Activated naive CD4-positive, alpha-beta T cell (primary cell): Measurements from ENCODE around the gene RNF168.
"Not testable (repeated sequence)": the region's sequence is repeated elsewhere in the genome, so short reads cannot be mapped to it uniquely, and the experiment has no call there.

ENCODE experiments used
- DNase-seq, 4 experiments: peaks; one replicate each; lab custom pipeline; 2025; lab: John Stamatoyannopoulos, UW

Gene RNF168, protein sequence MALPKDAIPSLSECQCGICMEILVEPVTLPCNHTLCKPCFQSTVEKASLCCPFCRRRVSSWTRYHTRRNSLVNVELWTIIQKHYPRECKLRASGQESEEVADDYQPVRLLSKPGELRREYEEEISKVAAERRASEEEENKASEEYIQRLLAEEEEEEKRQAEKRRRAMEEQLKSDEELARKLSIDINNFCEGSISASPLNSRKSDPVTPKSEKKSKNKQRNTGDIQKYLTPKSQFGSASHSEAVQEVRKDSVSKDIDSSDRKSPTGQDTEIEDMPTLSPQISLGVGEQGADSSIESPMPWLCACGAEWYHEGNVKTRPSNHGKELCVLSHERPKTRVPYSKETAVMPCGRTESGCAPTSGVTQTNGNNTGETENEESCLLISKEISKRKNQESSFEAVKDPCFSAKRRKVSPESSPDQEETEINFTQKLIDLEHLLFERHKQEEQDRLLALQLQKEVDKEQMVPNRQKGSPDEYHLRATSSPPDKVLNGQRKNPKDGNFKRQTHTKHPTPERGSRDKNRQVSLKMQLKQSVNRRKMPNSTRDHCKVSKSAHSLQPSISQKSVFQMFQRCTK

DNA sequence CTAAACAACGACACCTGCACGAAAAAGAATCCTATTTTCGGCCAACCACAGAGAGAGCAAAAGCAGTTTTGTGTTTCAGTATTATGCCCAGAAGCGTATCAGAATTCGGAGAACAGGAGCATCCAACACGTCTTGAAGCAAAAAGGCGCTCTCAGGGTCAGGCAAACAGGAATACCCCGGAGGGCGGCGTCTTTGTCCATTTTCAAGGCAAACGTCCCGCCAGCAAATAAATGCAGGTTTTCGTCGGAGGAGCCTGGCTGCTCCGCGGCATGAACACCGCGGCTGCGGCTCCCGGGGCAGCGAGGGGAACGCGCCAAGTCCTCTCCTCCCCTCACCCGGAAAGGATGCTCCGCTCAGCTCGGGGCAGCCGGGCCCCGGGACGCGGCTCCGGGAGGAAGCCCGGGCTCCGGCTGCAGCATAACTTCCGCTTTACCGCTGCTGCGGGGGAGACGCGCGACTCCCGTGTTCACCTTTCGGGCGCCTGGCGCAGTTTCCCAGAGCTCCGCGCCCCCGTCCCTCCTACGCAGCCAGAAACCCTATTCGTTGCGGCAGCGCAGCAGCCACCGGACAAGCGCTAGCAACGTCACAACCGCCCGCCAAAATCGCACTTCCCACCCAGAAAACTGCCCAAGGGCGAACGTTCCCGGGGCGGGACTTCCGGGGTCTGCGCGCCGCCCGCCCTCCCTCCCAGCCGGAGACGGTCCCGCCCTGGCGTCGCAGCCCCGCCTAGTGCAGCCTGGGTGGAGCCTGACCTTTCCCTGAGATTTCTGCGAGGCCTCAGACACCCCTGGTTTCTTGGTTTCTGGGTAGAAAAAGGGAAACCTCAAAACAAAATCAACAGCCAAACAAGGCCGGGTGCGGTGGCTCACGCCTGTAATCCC lies at the start of gene RNF168:
RNF168 (minus strand) TSS at position 573 of the 881 bp plus-strand sequence. CDS start 595 bp downstream, outside the sequence.
- peak; percentile 64 to 82 (median 72) for DNase-seq

DNA sequence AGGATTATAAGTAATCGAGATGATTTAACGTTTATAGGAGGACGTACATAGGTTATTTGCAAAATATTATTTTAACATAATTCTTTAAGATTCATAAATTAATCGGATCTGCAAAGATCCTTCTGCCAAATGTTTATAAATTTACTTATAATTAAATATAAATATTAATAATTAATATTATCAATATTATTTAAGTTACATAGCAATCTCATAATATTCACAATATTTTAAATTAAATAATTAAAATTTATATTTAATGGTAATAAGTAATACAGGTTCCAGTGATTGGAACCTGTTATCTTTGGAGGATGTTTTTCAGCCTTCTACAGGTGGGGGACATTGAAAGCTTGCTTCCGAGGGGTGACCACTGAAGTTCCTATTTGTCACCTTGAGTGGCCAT lies 48.7 kb upstream of the RNF168 start:
- no peak for DNase-seq

DNA sequence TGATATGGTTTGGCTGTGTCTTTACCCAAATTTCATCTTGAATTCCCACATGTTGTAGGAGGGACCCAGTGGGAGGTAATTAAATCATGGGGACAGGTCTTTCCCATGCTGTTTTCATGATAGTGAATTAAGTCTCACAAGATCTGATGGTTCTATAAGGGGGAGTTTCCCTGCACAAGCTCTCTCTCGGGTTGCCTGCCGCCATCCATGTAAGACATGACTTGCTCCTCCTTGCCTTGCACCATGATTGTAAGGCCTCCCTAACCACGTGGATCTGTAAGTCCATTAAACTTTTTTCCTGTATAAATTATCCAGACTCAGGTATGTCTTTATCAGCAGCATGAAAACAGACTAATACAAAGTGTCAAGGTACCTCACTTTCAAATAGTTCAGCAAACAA lies 46.6 kb upstream of the RNF168 start:
- DNase-seq, result not testable (repeated sequence)

DNA sequence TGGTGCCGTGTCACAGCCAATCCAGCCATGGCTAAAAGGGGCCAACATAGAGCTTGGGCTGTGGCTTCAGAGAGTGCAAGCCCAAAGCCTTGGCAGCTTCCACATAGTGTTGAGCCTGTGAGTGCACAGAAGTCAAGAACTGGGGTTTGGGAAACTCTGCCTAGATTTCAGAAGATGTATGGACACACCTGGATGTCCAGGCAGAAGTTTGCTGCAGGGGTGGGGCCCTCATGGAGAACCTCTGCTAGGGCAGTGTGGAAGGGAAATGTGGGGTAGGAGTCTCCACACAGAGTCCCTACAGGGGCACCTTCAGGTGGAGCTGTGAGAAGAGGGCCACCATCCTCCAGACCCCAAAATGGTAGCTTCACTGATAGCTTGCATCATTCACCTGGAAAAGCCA lies 45.7 kb upstream of the RNF168 start:
- DNase-seq, result not testable (repeated sequence)

DNA sequence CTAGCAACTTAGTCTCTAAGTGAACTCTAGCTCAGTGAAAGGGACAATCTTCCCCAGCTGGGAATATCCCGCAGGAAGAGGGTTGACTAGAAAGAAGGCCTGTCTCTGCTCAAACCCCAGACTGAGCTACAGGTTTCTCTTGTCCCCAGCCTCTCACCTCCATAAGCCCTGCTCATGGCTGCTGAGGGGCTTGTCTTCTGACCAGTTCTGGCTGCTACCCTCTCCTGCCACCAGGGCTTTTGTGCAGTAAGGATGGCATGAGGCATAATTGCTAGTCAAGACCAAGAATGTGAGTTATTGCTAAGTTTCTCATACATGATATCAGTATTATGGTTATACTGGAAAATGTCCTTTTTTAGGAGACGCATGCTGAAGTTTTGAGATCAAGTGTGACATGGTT lies 43.5 kb upstream of the RNF168 start:
- DNase-seq, result no peak

DNA sequence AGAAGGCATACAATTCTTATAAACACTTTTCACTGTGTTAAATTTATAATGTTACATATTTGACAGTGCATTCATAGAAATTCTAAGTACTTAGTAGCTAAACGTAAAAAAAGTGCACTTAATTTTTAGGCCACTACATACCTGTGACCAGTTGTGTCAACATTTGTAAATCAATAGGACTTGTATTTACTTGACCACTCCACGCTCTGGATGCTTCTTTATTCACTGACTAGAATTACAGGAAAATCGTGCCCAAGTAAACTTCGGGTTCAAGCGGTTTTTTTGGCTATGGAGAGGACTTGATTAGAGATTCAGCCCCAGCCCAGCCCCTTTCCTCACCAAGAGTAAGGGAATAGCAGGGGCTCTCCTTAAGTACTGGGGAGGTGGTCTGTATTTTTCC lies 43.0 kb upstream of the RNF168 start:
- no peak for DNase-seq

DNA sequence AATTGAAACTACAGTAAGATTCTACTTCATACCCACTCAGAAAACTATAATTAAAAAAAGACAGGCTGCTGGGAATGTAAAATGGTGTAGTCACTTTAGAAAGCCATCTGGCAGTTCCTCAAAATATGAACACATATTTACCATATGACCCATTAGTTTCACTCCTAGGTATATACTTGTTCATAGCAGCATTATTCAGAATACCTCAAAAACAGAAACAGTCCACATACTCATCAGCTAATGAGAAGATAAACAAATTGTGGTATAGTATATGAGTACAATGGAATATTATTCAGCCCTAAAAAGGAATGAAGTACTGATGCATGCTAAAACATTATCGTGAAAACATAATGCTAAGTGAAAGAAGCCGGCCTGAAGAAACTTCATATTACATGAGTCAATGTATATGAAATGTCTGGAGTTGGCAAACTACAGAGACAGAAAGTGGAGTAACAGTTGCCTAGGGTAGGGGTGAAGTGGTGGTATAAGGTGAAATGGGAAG lies 41.0 kb upstream of the RNF168 start:
- DNase-seq, result no peak

DNA sequence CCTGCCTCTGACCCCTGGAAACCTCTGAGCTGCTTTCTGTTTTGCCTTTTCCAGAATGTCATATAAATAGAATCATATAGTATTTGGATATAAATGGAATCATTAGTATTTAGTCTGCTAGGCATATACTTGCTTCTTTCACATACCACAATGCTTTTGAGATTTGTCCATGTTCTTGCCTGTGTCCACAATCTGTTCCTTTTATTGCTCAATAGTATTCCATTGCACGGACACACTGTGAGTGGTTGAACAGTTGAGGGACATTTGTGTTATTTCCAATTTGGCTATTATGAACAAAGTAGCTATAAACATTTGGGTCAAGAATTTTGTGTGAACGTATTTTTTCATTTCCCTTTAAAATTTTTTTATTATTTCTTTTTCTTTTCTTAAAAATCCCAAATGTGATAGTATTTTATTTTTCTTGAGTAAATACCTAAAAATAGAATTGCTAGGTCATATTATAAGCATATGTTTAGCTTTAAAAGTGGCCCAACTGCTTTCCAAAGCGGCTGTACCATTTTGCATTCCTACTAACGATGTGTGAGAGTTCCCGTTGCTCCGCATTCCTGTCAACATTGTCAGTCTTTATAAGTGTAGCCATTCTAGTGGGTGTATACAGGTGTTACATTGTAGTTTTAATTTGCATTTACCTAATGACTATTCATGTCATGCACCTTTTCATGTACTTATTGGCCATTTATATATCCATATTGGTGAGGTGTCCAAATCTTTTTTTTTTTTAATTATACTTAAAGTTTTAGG lies 38.3 kb upstream of the RNF168 start:
- no peak for DNase-seq

DNA sequence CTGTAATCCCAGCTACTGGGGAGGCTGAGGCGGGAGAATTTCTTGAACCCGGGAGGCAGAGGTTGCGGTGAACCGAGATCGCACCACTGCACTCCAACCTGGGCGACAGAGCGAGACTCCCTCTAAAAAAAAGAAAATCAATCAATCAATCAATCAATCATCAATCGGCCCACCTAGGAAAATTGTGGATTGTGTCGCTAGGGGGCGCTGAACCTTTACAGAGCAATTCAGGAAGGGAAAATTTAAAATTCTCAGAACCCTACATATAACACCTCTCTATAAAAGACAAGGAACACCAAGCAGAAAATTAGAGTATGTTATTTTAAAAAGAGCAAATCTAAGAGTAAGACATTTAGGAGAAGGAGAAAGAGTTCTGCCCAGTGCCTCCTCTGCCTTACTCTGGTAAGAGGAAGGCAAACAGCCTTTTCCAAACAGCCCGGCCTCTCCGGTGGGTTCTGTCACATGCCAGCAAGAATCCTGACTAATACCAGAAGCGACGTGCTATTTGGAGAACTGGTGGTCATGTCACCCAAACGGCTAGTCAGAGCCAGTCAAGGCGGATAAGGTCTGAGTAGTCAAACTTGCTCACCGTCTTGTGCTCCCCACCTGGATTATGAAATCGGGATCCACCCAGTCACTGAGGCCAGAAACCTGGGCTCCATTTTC lies 33.9 kb upstream of the RNF168 start:
- peak in 3 of 4 experiments; percentile 30 to 62 (median 45) for DNase-seq

DNA sequence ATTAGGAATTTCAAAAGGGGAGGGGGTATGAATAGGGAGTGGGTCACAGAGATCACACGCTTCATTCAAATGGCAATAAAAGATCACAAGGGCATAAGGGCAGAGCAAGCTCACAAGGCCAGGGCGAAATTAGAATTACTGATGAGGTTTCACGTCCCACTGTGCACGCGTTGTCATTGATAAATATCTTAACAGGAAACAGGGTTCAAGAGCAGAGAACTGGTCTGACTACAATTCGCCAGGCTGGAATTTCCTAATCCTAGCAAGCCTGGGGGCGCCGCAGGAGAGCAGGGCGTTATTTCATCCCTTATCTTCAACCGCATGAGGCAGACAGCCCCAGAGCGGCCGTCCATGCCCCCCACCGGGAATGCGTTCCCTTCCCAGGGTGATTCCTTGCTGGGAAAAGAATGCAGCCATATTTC lies 29.7 kb upstream of the RNF168 start:
- no peak for DNase-seq

DNA sequence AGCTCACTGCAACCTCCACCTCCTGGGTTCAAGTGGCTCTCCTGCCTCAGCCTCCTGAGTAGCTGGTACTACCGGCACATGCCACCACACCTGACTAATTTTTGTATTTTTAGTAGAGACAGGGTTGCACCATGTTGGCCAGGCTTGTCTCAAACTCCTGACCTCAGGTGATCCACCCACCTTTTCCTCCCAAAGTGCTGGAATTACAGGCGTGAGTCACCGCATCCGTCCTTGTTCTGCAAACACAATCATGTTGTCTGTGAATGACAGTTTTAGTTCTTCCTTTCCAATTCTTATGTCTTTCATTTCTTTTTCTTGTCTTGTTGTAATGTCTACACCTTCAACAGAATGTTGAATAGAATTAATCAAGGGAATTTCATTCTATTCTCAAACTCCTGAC lies 27.9 kb upstream of the RNF168 start:
- DNase-seq, result no peak

DNA sequence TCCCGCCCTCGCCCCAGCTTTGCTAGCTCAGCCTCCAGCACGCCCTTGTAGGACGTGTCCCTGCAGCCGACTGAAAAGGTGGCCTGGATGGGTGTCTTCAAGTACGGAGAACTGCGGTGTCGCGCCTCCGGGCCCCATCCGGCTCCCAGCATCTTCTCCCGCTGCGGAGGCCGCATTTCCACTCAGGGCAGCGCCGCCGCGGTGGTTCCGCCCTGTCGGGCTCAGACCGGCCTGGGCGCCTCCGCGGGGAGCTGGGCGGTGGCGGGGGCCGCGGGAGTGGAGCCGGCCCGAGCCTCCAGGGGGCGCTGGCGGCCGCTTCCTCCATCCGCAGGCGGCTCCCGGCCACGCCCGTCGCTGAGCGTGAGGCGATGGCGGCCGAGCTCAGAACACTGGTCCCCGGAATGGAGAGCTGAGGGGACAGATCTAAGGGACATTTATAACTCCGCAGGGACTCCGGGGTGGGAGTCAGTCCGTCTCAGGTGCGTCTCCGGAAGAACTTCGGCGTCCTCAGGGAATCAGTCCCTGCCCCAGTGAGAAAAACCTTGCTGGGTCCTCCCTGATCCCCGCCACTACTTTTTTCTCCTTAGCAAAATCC lies 25.2 kb upstream of the RNF168 start:
- DNase-seq, result peak; percentile 33 to 65 (median 52)

DNA sequence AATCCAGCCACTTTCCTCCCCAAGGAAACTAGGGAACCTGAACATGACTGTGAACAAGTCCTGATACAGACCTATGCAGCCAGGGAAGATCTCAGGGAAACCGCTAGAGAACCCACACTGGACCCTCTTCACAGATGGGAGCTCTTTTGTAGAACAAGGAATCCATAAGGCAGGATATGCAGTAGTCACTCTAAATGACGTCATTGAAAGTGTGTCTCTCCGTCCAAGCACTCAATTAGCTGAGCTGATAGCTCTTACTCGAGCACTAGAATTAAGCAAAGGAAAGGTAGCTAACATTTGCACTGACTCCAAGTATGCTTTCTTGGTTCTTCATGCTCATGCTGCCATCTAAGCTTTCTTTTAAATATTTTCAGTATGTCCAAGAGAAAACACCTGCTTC lies 21.6 kb upstream of the RNF168 start:
- DNase-seq, result no peak

DNA sequence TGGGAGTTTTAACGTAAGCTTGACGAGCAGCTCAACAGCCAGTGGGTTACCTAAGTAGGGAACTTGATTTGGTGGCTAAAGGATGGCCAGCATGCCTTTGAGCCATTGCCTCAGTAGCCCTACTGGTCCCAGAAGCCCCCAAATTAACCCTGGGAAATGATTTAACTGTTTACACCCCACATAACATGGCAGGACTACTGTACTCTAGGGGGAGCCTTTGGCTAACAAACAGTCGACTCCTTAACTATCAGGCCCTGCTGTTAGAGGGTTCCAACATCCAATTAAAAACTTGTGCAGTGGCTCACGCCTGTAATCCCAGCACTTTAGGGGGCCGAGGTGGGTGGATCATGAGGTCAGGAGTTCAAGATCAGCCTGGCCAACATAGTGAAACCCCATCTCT lies 21.0 kb upstream of the RNF168 start:
- no peak for DNase-seq

DNA sequence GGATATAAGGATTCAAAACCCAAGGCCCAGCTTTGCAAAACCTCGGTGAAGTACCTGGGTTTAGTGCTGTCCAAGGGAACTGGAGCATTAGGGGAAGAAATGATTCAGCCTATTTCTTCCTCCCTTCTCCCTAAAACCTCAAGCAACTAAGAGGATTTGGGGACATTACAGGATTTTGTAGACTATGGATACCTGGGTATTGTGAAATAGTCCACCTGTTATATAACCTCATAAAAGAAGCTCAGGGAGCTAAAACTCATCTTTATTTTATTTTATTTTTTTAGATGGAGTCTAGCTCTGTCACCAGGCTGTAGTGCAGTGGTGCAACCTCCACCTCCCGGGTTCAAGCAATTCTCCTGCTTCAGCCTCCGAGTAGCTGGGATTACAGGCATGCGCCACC lies 20.3 kb upstream of the RNF168 start:
- DNase-seq, result no peak

DNA sequence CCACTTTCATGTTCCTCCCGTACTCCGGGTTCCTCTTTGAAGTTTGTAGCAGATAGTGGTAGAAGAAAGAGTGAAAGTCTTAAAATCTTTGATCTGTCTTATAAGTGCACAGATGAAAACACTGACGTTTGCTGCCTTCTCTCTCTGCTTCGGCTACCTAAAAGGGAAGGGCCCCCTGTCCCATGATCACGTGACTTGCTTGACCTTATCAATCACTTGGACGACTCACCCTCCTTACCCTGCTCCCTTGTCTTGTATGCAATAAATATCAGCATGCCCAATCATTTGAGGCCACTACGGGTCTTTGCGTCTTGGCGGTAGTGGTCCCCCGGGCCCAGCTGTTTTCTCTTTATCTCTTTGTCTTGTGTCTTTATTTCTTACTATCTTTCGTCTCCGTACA lies 17.7 kb upstream of the RNF168 start:
- DNase-seq, result not testable (repeated sequence)

DNA sequence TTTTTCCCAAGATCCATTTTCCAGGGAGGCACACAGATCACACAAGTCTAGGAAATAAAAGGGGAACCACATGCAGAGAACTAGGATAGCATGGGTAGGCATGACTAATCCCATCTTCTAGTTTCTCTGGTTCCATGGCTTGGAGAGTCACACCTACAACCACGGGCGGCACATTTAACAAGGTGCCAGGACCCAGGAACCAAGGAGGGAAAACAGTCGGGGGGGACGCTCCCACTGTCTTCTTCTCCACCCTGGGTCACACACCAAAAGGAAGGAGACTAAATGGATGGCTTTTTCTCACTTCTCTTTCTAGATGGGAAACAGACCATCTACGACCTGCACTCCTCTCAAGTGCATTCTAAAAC lies 16.1 kb upstream of the RNF168 start:
- DNase-seq, result no peak

DNA sequence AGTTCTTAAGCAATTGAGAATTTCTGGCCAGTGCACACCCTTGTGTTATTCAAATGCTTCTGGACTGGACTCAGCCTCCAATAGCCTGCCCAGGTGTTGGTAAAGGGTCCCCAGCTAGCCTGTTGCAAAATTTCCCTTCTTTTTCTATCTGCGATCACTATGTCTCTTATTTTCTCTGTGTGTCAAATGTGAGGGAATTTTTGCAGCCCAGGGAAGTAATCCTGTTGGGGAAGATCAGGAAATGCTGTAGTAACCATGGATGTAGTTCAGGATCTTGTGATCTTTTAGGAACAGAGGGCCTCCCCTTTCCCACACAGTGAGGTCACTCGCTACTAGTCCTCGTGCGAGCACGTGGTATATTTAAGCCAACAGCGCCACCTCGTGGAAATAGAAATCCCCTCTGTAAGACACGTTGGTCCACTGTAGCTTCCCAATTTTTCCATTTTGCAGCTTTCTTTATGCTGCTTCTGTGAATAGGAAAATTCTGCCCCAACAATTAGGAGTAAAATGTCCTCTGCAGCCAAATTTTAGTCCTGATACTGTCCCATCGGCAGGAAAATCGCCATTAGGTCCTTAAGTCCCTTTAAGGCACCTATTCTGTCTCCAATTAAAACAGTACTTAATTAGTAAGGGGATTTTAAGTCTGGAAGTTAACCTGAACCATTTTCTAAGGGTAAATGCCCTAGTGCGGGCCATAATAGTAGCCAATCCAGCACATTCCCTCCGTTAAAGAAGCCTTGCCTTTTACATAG lies 15.6 kb upstream of the RNF168 start:
- peak in 3 of 4 experiments; percentile 4 to 13 (median 9) for DNase-seq

DNA sequence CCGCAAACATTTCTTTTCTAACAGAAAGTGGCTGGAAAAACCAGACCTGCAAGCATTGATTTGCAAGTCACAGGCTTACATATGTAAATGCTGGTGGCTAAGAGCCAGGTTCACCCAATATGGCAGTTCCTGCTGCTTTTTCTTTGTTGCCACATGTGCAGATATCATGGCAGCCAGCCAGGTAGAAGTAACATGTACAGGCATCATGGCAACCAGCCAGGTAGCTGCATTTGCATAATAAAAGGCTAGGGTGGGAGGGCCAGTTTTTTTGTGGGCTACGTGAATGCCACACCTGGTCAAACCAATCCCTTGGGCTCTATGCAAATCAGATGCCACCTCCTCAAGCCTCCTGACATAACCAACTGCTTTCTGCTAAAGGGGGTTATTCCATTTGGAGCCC lies 14.4 kb upstream of the RNF168 start:
- no peak for DNase-seq

DNA sequence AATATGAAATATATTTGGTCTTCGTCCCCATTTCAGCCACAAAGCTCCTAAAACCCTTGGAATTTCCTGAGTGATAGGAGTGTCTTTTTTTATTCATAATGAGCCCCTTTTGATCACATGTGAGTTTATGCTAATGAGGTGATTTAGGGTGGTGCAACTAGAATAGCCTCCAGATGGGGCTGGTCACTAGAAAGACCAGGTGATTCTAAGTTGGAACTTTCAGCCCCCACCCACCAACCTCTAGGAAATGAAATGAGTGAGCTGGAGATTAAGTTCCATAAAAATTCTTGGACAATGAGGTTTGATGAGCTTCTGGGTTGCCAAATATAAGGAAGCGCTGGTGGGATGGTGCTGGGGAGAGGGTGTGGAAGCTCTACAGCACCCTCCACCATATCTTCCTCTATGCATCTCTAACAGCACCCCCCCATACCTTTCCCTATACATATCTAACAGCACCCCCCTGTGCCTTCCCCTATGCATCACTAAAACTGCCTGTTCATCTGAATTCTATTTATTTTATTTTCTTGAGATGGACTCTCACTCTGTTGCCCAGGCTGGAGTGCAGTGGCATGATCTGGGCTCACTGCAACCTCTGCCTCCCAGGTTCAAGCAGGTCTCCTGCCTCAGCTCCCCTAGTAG lies 13.7 kb upstream of the RNF168 start:
- no peak for DNase-seq
